HG03432 (cell line): Measurements from ENCODE around the gene CMTM3.
"Not testable (repeated sequence)": the region's sequence is repeated elsewhere in the genome, so short reads cannot be mapped to it uniquely, and the experiment has no call there.

Experiments used
- ATAC-seq: cut with Tn5 transposase; IDR thresholded peaks from one replicate; pipeline ENCODE4 v1.9.1; 2021; ENCODE audit warnings: mild to moderate bottlenecking, moderate library complexity; ENCODE audit not compliant: unreplicated experiment

Gene CMTM3

GRCh38 chr16:66608241-66609138 is 4.0 kb downstream of the CMTM3 start:
- ATAC-seq: no peak

GRCh38 chr16:66609139-66609510 is 4.6 kb downstream of the CMTM3 start:
- ATAC-seq: no peak

GRCh38 chr16:66610111-66610820 is 5.8 kb downstream of the CMTM3 start:
- no peak for ATAC-seq

GRCh38 chr16:66611911-66612310 is 7.4 kb downstream of the CMTM3 start:
- not testable (repeated sequence) for ATAC-seq

- ATAC-seq: no peak
These were observed 7.9 kb downstream of the CMTM3 start for GRCh38 chr16:66612422-66612821.

GRCh38 chr16:66614161-66614802 is 9.8 kb downstream of the CMTM3 start:
- ATAC-seq: no peak

GRCh38 chr16:66616169-66616568 is 11.7 kb downstream of the CMTM3 start:
- no peak for ATAC-seq

GRCh38 chr16:66616592-66616991 is 12.1 kb downstream of the CMTM3 start:
- ATAC-seq: no peak

GRCh38 chr16:66617010-66617434 is 12.5 kb downstream of the CMTM3 start:
- ATAC-seq: no peak

- no peak for ATAC-seq
These were observed 13.2 kb downstream of the CMTM3 start for GRCh38 chr16:66617728-66618127.

- ATAC-seq: no peak
These were observed 14.3 kb downstream of the CMTM3 start for GRCh38 chr16:66618588-66619375.

GRCh38 chr16:66619534-66620428 is 15.3 kb downstream of the CMTM3 start:
- no peak for ATAC-seq

GRCh38 chr16:66620429-66620795 is 15.9 kb downstream of the CMTM3 start:
- no peak for ATAC-seq

- no peak for ATAC-seq
These were observed 17.5 kb downstream of the CMTM3 start for GRCh38 chr16:66621973-66622372.

GRCh38 chr16:66622863-66623262 is 18.4 kb downstream of the CMTM3 start:
- ATAC-seq: no peak

- ATAC-seq: no peak
These were observed 19.3 kb downstream of the CMTM3 start for GRCh38 chr16:66623755-66624154.

GRCh38 chr16:66627611-66628378 is 23.3 kb downstream of the CMTM3 start:
- not testable (repeated sequence) for ATAC-seq

- no peak for ATAC-seq
These were observed 25.4 kb downstream of the CMTM3 start for GRCh38 chr16:66629856-66630255.
